ENCODE measurements around the gene SPANXN3.
"Not testable (repeated sequence)": the region's sequence is repeated elsewhere in the genome, so short reads cannot be mapped to it uniquely, and the experiment has no call there.

The SPANXN3 gene, protein sequence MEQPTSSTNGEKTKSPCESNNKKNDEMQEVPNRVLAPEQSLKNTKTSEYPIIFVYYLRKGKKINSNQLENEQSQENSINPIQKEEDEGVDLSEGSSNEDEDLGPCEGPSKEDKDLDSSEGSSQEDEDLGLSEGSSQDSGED

DNA sequence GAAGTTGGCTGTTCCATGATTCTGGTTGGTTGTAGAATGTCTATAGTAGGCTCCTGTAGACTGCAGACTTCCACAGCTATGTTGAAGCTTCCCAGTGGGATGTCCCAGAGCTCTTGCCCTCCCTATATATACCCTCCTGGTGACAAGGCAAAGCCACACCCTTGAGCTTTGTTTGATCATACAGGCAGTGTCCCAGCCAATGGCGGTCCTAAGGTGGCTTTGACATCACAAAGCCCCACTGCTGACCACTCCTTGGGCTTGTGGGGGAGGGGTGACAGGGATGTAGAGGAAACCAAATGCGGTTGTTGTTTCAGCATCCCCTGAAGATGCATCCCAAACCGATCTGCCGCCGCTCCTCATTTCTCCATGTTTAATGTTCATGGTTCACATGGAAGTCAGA is at the start of gene SPANXN3:
Gene SPANXN3 (minus strand): TSS at position 101 of the 400 bp plus-strand sequence. CDS start 84 bp downstream, at position 17.
- not testable (repeated sequence) for DNase-seq

DNA sequence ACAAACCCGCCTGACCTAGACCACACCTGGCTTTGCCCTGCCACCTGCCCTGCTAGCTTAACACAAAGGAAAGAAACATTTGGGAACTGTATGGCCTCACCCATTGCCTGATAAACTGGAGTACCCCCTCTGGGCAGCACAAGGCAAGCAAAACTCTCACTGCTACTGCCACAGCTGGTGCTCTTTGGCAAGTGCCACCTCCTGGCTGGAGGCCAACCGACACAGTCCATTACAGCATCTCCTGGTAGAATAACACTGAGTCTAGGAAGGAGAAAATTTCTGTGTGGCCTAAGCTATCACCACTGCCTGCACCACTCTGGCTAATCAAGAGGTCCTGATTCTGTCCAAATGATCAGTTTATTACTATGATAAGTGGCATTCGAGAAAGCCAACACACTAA is 18.9 kb upstream of the SPANXN3 start:
- no peak for DNase-seq

DNA sequence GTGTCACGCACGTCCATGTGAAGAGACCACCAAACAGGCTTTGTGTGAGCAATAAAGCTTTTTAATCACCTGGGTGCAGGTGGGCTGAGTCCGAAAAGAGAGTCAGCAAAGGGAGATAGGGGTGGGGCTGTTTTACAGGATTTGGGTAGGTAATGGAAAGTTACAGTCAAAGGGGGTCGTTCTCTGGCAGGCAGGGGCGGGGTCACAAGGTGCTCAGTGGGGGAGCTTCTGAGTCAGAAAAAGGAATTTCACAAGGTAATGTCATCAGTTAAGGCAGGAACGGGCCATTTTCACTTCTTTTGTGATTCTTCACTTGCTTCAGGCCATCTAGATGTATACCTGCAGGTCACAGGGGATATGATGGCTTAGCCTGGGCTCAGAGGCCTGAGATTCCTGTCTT is 15.1 kb downstream of the SPANXN3 start:
- DNase-seq = not testable (repeated sequence)

DNA sequence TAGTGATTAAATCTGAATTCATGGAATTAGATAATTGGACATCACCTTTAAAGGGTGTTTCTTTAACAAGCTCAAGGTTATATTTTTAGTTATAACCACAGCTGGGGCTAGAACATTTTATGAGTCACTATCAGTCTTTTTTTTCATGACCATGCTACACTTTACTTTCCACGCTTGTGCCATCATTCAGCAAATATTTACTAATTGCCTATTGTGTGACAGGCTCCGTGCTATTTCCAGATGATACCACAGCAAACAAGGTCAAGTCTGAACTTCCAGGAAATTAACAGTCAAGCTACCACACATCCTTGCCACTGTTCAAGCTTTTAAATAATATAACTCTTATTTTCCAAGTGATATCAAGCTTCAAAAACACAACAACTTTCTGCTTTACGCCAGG is 16.5 kb downstream of the SPANXN3 start:
- DNase-seq = no peak

DNA sequence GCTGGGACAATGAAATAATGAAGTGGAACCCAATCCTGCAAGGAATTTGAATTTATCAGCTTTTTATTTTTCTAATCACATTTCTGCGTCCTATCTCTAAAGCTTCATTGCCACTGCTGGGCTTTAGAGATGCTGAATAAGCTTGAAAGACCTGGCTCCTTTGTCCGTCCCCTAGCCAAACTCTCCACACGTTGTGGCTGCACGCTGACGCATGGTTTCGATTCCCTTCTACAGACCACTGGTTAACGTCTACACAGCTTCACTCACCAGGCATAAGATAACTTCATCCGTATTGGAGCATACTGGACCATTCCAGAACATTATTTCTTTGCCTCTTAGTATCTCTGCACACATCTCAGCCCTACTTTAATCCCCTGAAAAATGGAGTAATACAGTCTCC is 31.2 kb downstream of the SPANXN3 start:
- no peak for DNase-seq

DNA sequence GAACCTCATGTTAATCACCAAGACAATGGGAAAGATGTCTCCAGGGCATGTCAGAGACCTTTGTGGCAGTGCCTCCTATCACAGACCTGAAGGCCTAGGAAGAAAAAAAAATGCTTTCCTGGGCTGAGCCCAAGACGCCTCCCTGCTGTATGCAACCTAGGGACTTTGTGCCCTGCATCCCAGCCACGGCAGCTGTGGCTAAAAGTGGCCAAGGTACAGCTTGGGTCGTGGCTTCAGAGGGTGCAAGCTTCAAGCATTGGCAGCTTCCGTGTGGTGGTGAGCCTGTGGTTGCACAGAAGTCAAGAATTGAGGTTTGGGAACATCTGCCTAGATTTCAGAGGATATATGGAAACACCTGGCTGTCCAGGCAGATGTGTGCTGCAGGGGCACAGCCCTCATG is 40.5 kb downstream of the SPANXN3 start:
- no peak for DNase-seq

DNA sequence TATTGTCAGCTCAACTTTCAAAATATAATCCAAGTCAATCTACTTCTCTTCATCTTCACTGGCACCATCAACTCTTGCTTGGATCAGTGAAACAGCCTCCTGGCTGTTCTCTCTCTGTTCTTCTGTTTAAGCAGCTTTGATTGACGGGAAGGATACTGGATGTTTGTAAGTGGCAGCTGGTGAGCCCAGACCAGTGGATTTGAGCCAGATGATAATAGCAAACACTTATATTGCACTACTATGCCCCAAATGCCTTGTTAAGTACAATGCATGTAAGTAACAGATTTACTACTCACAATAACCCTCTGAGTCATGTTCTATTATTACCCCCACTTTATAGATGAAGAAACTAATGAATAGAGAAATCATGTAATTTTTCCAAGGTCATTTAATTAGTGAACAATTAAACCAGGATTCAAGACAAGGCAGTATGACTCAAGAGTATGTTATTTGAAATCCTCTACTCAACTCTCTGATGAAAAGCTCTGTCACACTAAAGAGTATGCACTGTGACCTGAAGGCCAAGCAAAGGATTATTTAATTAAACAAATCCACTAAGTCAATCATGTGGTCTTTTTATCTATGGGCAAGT is 44.8 kb downstream of the SPANXN3 start:
- no peak for DNase-seq

DNA sequence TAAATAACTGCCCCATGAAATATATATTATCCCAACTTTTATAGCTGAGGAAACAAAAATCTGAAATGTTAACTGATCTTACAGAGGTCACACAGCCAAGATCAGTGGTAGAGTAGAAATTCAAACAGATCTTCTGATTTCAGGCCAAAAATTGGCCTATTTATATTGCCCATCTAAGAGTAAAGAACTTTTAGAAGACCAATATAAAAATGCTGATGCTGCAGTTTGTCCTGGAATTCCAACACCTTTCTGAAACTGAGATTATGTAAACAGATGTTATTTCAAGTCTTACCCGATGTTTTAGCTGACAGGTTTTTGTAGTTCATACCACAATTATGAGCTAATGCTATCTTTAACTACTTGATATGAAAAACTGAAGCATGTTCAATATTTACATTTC is 51.1 kb downstream of the SPANXN3 start:
- no peak for DNase-seq

DNA sequence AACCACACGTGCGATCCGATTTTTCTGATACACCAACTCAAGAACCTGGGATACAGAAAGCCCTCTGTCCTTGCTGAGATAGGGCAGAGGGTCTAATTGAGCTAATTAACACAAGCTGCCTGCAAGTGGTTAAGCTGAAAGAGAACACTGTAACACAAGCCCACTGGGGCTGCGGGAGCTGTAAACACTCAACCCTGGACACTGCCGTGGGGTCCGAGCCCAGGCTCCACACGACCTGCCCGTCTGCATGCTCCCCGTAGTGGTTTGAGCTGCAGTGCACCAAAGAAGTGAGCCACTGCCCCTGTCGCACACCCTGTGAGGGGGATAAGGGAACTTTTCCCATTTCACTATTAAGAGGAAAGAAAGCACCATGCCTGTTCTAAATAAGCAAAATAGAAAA is 54.6 kb downstream of the SPANXN3 start:
- no peak for DNase-seq

DNA sequence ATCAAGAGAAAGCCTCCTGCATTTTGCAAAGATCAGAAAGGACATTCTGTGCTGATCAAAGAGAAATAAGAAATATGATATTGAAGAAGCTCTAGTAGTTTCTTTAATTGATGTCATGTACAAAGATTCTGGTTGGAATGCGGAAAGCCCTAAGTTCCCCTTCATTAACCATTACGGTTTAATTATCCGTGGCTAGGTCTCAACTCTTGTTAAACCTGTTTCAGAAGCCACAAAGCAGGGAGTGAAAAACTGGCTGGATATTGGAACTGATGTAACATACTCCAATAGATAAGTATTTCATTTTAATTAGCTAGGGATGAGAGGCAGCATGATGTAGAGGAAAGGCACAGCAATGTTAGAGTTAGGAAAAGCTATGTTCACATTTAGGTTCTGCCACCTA is 55.7 kb downstream of the SPANXN3 start:
- no peak for DNase-seq
